Endothelial cell of umbilical vein (primary cell): Measurements from ENCODE around the gene AADACL4.

Experiments
- EZH2 ChIP-seq: IDR thresholded peaks from 2 replicates; pipeline ENCODE4 v1.6.1; 2012; ENCODE audit warnings: borderline replicate concordance, low read depth, mild to moderate bottlenecking, moderate library complexity, low read length, inconsistent platforms; ENCODE audit not compliant: severe bottlenecking
- FOS ChIP-seq: IDR thresholded peaks from 2 replicates; pipeline ENCODE4 v1.6.1; 2011; ENCODE audit warnings: mild to moderate bottlenecking, low read length, moderate library complexity, borderline replicate concordance; ENCODE audit not compliant: insufficient read depth
- GATA2 ChIP-seq: IDR thresholded peaks from 2 replicates; pipeline ENCODE4 v1.7.0; 2011; ENCODE audit warnings: low read depth, mild to moderate bottlenecking, moderate library complexity, mixed read lengths, low read length; ENCODE audit not compliant: insufficient read length, insufficient read depth
- JUN ChIP-seq: IDR thresholded peaks from 2 replicates; pipeline ENCODE4 v1.6.1; 2011; ENCODE audit warnings: borderline replicate concordance, low read depth; ENCODE audit not compliant: insufficient read length, insufficient read depth
- MAX ChIP-seq: IDR thresholded peaks from 2 replicates; pipeline ENCODE4 v1.6.1; 2011; ENCODE audit not compliant: insufficient read depth, insufficient read length
- MYC ChIP-seq: IDR thresholded peaks from one replicate; pipeline ENCODE4 v1.6.1; 2011; ENCODE audit warnings: mild to moderate bottlenecking, low read depth, low read length
- POLR2A ChIP-seq: IDR thresholded peaks from 2 replicates; pipeline ENCODE4 v1.6.1; 2012; ENCODE audit warnings: low read depth, mild to moderate bottlenecking, control low read depth, low read length
- POLR2AphosphoS5 ChIP-seq: IDR thresholded peaks from 2 replicates; pipeline ENCODE4 v1.6.1; 2012; ENCODE audit warnings: low read depth, mild to moderate bottlenecking, control low read depth, low read length, moderate library complexity; ENCODE audit not compliant: insufficient read depth
- TF ChIP-seq, protein P1 (sequence below), 2 donors: IDR thresholded peaks; 1 replicate in 1 of 2; 2 replicates in 1 of 2; pipeline ENCODE4 v1.5.1; 2011; ENCODE audit warnings: low read length in 2 of 2, mild to moderate bottlenecking in 2 of 2, moderate library complexity in 2 of 2, control low read depth in 1 of 2, inconsistent platforms in 1 of 2, low read depth in 1 of 2; ENCODE audit not compliant: insufficient read depth in 1 of 2; ENCODE audit errors: extremely low read depth in 1 of 2

DNA sequence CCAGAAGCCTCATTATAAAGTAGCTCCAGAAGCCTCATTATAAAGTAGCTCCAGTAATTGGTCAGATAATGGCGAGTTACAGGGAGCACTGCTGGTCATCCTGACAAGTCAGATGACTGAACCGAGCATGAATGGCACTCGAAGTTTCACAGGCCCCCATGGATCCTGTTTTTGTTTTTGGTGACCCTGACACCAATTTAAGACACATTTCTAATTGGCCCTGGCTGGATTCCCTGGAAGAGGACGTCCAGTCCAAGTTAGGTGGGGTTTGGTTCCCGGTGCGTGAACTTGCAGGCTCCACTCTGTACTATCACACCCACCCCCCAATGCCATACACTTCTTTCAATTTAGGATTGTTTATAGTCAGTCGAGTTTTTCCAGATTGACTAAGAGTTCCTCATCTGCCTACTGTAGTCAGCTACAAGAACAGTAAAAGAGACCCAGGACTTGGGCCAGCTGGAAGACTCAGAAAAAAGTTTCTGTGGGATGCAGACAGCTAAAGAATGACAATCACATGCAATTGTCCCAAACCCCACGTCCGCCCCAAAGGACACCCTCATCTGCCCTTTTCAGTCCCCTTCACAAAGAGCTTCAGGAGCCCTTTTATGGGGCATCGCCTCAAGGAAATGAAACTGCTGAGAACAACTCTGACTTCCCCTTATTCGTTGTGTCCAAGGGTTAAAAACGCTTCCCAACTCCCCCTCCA is 28.6 kb upstream of the AADACL4 start:
- TF ChIP-seq, protein P1, sequence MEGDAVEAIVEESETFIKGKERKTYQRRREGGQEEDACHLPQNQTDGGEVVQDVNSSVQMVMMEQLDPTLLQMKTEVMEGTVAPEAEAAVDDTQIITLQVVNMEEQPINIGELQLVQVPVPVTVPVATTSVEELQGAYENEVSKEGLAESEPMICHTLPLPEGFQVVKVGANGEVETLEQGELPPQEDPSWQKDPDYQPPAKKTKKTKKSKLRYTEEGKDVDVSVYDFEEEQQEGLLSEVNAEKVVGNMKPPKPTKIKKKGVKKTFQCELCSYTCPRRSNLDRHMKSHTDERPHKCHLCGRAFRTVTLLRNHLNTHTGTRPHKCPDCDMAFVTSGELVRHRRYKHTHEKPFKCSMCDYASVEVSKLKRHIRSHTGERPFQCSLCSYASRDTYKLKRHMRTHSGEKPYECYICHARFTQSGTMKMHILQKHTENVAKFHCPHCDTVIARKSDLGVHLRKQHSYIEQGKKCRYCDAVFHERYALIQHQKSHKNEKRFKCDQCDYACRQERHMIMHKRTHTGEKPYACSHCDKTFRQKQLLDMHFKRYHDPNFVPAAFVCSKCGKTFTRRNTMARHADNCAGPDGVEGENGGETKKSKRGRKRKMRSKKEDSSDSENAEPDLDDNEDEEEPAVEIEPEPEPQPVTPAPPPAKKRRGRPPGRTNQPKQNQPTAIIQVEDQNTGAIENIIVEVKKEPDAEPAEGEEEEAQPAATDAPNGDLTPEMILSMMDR (IDR thresholded peaks at IDR 0.05; ENCODE audit: extremely low read depth in 1 of 2, insufficient read depth in 1 of 2, low read depth in 1 of 2, low read length in 2 of 2) = no peak
- TF ChIP-seq POLR2AphosphoS5 = no peak
- TF ChIP-seq POLR2A = no peak
- TF ChIP-seq JUN = no peak
- TF ChIP-seq MAX = no peak
- TF ChIP-seq EZH2 = no peak
- TF ChIP-seq MYC = no peak
- TF ChIP-seq GATA2 = no peak
- TF ChIP-seq FOS = no peak
